22Rv1 (cell line): ENCODE results near the gene CARM1.

Experiments used
- H3K27ac ChIP-seq: fragments of 450-650 bp; 2 replicates; pipeline ENCODE4 v1.5.1; 2017
- CTCF ChIP-seq: fragments of 450-650 bp; IDR thresholded peaks from 2 replicates; pipeline ENCODE4 v1.5.1; 2017; ENCODE audit warnings: mild to moderate bottlenecking
- ZFX ChIP-seq: fragments of 450-650 bp; IDR thresholded peaks from 2 replicates; pipeline ENCODE4 v1.6.1; 2017; ENCODE audit warnings: antibody characterized with exemption, borderline replicate concordance

The CARM1 gene

GRCh38 chr19:10838377-10838776 lies 33.0 kb upstream of the CARM1 start:
- no peak for TF ChIP-seq ZFX
- TF ChIP-seq CTCF, result no peak
- H3K27ac ChIP-seq, result no peak overlapping the region

- no peak overlapping the region for H3K27ac ChIP-seq
- no peak for TF ChIP-seq CTCF
- no peak for TF ChIP-seq ZFX
Measured at GRCh38 chr19:10839114-10840050, 32.0 kb upstream of the CARM1 start.

GRCh38 chr19:10842788-10843187 lies 28.6 kb upstream of the CARM1 start:
- H3K27ac ChIP-seq, result no peak overlapping the region
- TF ChIP-seq ZFX (no peak), CTCF (no peak)

GRCh38 chr19:10846500-10847202 lies 24.7 kb upstream of the CARM1 start:
- no peak for TF ChIP-seq ZFX
- no peak for TF ChIP-seq CTCF

GRCh38 chr19:10848230-10848856 lies 23.0 kb upstream of the CARM1 start, which contains the start of gene C19orf38:
Gene C19orf38 (plus strand): TSS chr19:10848415. CDS start chr19:10848509, 94 bp downstream.
- no peak within 1 kb of the TSS for H3K27ac ChIP-seq
- TF ChIP-seq CTCF (no peak), ZFX (no peak)

More at GRCh38 chr19:10846500-10847202, 24.7 kb upstream of the CARM1 start:
- no peak overlapping the region for H3K27ac ChIP-seq

- no peak overlapping the region for H3K27ac ChIP-seq
- TF ChIP-seq CTCF (no peak), ZFX (no peak)
Measured at GRCh38 chr19:10850631-10851030, 20.7 kb upstream of the CARM1 start.
